GM19240 (cell line): Measurements from ENCODE around the gene PIK3C2G.
"Not testable (repeated sequence)": the region's sequence is repeated elsewhere in the genome, so short reads cannot be mapped to it uniquely, and the experiment has no call there.

Experiments used
- DNase-seq: peaks from one replicate; pipeline ENCODE4 v3.0.0; 2011; ENCODE audit warnings: low spot score; ENCODE audit not compliant: insufficient read length

The PIK3C2G gene

GRCh38 chr12:18261273-18261672 lies at the start of gene PIK3C2G:
Gene PIK3C2G (plus strand): TSS chr12:18261518. CDS start chr12:18282082, 20,564 bp downstream.
- no peak for DNase-seq

GRCh38 chr12:18217966-18218365 lies 43.4 kb upstream of the PIK3C2G start:
- no peak for DNase-seq

DNA sequence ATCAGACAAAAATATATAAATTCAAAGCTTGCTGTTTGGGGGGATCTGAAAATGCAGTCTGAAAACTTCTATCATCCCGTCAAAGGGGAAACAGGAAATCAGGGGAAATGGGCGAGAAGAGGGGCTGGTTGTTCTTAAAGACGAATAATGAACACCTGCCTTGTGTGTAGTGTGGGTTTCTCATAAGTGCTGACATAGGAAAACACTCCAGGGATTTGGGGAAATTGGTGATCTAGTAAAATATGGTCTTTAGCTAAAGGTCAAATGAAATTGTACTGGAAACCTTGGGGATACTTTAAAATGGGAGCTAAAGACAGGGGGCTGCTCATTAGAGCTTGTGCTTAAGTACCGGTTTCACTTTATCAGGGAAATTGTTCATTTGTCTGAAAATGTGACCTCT lies 39.6 kb upstream of the PIK3C2G start:
- DNase-seq = no peak

- no peak for DNase-seq
These were observed 38.6 kb upstream of the PIK3C2G start for GRCh38 chr12:18222699-18223098.

- no peak for DNase-seq
These were observed 36.6 kb upstream of the PIK3C2G start for GRCh38 chr12:18224745-18225144.

DNA sequence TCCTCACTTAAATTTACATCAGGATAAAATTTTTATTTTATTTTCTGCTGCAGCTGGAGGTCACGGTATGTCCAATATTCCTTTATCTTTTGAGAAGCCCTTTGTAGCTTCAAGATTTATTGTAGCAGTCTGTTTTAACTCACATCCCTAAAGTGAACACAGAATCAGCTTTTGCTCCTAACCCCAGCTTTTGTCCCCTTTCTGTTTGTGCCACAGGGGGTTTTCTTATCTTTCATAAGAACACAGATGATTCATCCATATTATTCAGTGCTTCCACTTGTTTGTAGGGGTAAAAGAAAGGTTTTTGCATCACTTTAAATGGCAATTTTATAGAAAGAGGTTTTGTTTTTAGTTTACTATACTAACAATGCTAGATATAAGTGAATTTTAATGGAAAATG lies 21.8 kb upstream of the PIK3C2G start:
- DNase-seq = no peak

DNA sequence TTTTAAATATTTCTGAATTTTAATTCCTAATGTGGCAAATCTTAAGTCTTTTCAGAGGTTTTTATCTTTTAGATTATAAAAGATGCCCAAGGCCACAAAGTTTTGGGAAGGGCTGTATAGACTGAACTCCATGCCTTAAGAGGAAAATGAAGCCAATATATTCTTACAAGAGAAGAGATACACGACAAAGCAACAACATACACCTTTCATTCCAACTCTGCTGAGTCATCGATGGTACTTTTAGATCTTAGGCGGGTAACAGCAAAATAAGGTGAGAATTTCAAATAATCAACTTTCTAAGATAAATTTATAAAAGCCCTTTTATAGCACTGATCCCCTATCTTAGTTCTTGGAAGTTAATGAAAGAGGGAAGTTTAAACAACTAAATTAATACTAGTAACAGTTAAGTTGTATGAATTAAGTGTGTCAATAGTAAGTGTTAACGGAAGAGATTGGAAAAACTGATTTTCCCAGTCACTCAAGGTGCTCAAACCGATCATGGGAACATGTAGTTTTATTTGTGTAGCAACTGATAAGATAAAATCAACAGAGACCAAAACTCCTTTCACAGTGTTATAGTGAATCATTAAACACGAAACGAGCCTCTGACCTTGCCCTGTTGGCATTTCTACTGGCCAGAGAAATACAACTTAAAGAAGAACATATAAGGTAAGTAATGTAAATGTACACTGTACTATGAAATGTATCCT lies 18.8 kb upstream of the PIK3C2G start:
- no peak for DNase-seq

GRCh38 chr12:18243238-18243637 lies 18.1 kb upstream of the PIK3C2G start:
- DNase-seq = no peak

- DNase-seq = no peak
These were observed 15.3 kb upstream of the PIK3C2G start for GRCh38 chr12:18246066-18246465.

DNA sequence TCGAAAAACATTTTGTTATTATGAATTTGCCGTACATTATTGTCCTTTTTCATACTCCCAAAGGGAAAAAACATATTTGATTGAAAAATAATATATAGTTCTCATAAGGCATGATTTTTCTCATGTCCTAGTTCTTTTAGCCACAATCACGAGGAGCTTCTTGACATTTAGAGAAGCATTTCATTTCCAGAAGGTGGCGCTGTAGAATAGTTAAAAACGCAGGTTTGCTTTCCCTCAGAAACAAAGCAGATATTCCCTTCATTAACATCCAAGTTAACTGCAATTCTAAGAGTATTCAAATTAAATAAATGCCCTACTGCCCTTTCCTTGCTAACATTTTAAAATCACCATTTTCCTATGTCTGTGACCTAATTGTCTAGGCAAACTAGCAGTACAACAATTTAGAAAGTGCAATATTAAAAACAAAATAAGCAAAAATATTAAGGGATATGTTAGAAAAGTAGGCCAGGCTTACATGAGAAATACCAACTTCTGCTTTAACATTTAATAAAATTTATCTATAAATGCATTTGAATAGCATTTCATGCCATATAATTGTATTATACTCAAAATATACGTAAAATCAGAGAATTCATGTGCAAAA lies 10.9 kb upstream of the PIK3C2G start:
- DNase-seq = no peak

GRCh38 chr12:18254081-18254480 lies 7.2 kb upstream of the PIK3C2G start:
- no peak for DNase-seq

- not testable (repeated sequence) for DNase-seq
These were observed 6.3 kb upstream of the PIK3C2G start for GRCh38 chr12:18255004-18255403.

DNA sequence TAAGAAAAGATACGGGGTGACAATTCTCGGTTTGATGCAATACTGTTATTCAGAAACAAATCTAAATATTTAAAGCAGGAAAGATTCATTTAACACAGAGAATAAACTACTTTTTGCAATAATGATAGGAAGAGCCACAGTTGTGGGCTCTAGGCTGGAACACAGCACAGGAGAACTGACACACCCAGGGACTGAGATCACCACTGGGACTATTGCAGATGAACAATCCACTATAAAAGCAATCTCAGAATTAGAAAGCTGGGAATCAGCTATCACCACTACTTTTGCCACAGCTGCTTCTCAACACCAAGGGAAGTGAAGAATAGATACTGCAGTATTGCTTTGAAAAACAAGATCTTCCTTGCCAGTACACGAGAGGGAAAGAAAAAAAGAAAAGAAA lies 4.1 kb upstream of the PIK3C2G start:
- no peak for DNase-seq

- DNase-seq = no peak
These were observed 2.4 kb upstream of the PIK3C2G start for GRCh38 chr12:18258929-18259328.

GRCh38 chr12:18259906-18260682 lies 1.2 kb upstream of the PIK3C2G start:
- DNase-seq = no peak

- DNase-seq = no peak
These were observed 588 bp downstream of the PIK3C2G start for GRCh38 chr12:18261906-18262305.

GRCh38 chr12:18262514-18262913 lies 1.2 kb downstream of the PIK3C2G start:
- DNase-seq = no peak

DNA sequence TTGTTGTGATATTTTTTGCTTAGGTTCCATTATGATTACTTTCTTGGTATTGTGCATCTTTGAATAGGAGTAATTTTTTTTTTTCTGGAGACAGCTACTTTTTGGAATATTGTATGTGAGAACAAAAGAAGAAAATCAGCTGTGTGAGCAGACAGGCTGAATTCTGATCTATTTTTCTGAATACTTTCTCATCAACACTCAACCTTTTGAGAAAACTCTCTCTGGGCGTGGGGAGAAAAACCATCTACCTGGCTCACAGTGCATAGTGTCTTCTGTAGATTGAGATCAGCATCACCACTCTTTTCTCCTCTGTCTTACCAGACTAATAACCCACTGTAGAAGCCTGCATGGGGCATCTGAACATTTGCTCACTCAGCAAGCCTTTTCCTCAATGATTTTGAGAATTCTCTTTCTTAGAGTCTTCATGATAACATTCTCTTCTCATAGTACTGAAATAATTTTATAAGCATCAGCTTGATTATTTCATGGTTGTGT lies 3.3 kb downstream of the PIK3C2G start:
- DNase-seq = no peak

DNA sequence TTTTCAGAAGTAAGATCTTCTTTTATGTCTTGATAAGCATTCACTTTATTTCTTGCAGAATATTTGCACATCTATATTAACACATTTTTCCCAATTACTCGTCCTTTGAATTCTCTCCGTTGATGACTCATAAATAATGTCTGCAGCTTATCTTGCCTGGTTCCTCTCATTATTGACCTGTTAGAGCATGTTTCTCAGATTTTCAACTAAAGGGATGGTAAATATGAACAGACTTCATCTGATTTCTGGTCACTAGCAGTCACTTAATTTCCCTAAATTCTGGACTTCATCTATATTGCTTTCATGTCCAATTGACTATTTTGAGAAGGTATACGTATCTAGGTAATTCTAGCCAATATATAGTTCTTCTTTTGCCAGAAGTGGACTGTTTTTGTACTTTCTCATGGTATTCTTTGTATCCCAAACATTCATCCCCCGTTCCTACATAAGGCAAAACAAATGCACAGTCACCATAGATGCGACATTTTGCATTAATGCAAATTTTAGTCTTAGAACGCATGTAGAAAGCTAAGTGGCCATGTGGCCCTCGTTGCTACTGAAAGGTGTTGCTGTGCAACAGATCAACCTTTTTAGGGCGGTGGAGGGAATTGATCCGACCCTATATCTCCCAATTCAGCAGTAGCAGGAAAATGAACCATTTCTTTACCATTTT lies 6.2 kb downstream of the PIK3C2G start:
- no peak for DNase-seq

- DNase-seq = no peak
These were observed 9.7 kb downstream of the PIK3C2G start for GRCh38 chr12:18270958-18271460.

DNA sequence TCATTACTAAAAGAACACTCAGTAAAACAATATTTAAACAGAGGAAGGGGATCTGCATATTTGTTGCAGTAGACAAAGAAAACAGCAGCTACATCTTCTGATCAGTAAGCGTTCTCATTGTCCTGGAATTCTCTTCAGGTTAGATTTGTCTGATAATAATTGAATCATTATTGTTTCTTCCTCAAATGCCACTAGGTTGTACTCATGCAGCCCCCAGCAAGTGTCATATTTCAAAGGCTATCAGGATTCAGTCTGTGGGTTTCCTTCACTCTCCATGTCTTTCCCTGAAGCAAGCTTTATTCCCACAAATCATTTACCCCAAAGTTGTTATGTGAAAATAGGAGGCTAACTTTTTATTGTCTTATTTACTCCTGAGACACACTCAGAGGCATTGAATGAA lies 14.7 kb downstream of the PIK3C2G start:
- DNase-seq = no peak

GRCh38 chr12:18277196-18277595 lies 15.9 kb downstream of the PIK3C2G start:
- DNase-seq = no peak
